ENCODE data around the gene MAP2K5.
A peak's percentile ranks its signal among the peaks of the same experiment; 100 is the strongest.

MAP2K5 gene

GRCh38 chr15:67559576-67559975 lies 17.1 kb downstream of the MAP2K5 start:
- DNase-seq (ENCODE audit: low spot score), result no peak

DNA sequence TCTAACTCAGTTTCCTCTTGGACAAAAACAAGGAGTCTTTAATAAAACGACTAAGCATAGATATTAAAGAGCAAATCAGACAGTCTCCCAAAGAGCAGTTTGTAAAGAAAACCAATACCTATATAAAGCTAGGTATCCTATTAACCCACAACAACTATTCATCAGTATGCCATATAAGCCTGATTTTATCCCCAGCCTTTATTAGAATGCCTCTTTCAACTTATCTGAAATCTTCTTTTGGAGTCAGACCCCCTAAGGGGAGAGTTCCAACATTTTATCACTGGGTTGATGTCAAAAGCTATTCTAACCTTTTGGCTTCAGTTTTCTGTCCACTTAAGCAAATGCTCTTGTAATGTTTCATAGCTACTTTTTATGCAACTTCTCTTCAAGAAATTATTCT lies 17.8 kb downstream of the MAP2K5 start:
- DNase-seq (ENCODE audit: low spot score), result no peak

- DNase-seq (ENCODE audit: low spot score), result no peak
These were observed 20.6 kb downstream of the MAP2K5 start for GRCh38 chr15:67563092-67563491.

GRCh38 chr15:67564021-67564967 lies 21.8 kb downstream of the MAP2K5 start:
- no peak for DNase-seq (ENCODE audit: low spot score)

- DNase-seq (ENCODE audit: low spot score), result no peak
These were observed 22.5 kb downstream of the MAP2K5 start for GRCh38 chr15:67564968-67565345.

DNA sequence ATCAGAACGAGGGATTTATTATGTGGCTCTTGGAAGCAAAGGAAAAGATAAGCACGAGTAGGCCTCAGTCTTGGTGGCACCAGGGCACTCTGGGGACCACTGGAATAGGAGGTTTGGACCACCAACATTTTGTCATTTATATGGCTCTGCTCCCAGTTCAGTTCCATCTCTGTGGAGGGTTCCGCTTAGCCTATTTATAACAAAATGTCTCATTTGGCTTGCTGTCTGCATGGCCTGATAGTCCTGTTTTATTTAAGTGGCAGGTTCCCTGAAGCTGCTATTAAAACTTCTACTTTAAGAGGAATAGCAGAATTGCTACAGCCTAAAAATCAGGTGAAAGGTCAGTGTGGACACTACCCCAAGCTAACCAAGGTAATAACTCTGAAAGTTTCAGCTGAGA lies 27.2 kb downstream of the MAP2K5 start:
- DNase-seq (ENCODE audit: low spot score), result no peak

GRCh38 chr15:67570875-67571647 lies 28.6 kb downstream of the MAP2K5 start:
- no peak for DNase-seq (ENCODE audit: low spot score)

GRCh38 chr15:67571648-67572415 lies 29.3 kb downstream of the MAP2K5 start:
- DNase-seq (ENCODE audit: low spot score), result no peak

DNA sequence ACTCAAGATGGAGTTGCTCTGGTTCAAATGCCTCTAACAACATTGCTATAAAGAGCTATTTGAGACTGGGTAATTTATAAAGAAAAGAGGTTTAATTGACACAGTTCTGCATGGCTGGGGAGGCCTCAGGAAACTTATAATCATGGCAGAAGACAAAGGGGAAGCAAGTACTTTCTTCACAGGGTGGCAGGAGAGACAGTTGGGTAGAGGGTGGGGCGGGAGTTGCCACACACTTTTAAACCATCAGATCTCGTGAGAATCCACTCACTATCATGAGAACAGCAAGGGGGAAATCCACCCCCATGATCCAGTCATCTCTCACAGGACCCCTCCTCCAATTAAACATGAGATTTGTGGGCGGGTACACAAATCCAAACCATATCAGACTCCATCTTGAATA lies 30.7 kb downstream of the MAP2K5 start:
- DNase-seq (ENCODE audit: low spot score), result no peak

DNA sequence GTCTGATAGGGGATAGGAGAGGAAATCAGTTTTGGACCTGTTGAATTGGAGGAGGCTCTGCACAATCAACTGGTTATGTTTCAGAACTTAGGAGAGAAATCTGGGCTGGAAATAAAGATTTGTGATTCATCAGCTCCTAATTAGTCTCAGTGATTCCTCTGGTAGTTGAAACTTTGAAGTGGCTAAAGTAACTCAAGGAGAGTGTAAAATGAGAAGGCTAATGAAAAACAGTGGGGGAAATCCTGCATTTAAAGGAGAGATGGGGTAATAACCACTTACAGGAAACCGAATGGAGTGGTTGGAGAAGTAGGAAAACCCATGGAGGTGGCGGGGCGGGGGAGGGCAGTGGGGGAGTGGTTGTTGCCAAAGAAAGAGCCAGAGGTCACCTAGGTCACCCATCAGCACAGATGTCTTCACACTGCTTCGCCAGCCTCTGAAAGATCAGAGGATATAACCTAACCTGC lies 32.6 kb downstream of the MAP2K5 start:
- peak; percentile 28 for DNase-seq (ENCODE audit: low spot score)

DNA sequence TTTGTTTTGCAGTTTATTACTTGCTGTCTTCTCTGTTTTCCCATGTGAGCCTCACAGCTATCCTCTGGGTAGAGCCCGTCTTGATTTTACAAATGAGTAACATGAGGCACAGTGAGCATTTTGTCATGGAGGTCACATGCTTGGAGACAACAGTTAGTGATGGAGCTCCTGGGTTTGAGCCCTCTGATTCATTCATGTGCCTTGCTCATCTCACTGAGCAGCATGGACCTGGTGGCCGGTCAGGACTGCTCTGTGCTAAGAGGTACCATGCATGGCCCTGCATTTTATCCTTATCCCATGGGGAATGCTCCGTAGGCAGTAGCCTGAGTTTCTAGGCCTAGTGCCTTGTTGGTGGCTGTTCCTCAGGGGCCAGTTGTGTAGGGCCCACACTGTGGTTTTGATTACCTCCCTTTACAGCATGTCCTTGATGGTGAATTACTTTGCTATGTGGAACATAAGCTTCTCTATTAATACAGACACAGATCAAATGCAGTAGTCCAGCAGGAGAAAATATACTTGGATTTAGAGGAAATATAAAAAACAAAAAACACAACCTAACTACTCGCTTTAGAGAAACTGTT lies 35.6 kb downstream of the MAP2K5 start:
- DNase-seq (ENCODE audit: low spot score), result no peak

DNA sequence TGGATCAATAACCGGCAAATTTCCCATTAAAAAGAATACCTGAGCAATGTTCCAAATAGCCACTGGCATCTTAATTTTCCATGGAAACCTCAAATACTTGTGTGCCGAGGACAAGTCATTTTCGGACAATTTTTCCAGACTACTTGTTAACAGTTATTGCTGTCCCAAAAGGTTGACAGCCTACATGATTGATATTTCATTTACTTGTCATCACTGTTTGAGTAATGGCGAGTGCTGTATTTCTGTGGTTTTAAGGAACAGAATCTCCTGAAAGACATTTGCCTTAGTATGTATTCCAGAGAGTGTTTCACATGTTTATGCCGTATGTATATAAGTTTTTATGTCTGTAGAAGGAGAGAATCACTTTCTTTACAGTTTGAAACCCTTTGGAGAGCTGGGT lies 36.7 kb downstream of the MAP2K5 start:
- no peak for DNase-seq (ENCODE audit: low spot score)

DNA sequence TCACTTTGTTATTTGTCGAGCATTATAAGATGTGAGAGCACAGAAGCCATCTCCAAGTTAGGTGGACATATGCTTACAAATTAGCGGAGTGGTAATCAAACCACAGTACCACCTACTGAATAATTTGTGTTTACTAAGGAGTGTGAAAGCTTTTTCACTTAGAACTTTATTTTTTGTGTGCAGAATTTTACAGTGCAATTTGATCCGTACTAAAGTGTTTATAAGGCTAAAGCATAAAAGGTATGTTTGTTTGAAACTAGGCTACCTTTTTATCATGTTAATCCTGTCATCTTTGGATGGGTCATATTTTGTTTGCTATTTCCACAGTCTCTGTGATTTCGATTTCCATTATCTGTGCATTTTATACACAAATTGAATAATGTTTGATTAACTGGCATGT lies 37.5 kb downstream of the MAP2K5 start:
- no peak for DNase-seq (ENCODE audit: low spot score)

- DNase-seq (ENCODE audit: low spot score), result no peak
These were observed 41.7 kb downstream of the MAP2K5 start for GRCh38 chr15:67584157-67584556.

DNA sequence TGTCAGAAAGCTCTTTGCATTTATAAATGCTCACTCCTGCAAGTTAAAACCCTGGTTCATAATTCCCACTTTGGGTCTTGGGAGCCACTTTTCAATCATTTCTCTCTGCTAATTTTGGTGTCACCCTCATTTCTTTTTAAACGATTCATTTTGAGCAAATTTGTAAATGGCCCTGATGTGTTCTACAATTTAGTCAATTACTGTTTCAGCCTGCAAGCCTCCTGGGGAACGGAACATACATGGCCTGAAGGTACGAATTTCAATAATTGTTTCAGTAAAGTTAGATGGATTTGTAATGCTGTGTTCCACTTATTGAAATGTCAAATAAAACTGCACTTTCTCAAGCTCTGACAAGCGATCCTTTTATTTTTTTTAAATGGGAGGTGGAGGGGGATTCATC lies 43.2 kb downstream of the MAP2K5 start:
- DNase-seq (ENCODE audit: low spot score), result no peak

GRCh38 chr15:67587331-67587730 lies 44.8 kb downstream of the MAP2K5 start:
- no peak for DNase-seq (ENCODE audit: low spot score)

- DNase-seq (ENCODE audit: low spot score), result no peak
These were observed 45.3 kb downstream of the MAP2K5 start for GRCh38 chr15:67587754-67588153.

GRCh38 chr15:67590191-67590590 lies 47.7 kb downstream of the MAP2K5 start:
- no peak for DNase-seq (ENCODE audit: low spot score)

DNA sequence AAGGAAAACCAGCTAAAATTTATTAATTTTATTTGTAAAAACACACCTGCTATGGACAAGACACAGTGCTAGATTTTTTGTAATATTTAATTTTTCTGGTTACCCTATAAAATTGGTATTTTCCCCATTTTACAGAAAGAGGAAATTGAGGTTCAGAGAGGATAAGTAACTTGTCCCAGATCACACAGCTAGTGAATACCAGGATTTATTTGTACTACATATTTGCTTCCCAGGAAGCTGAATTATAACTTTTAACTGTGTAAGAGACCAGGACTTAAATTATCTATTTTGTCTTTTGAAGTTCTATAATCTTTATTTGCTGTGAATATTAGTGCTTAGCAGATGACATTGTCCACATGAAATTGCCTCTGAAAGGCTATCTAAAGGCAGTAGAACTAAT lies 49.7 kb downstream of the MAP2K5 start:
- no peak for DNase-seq (ENCODE audit: low spot score)

DNA sequence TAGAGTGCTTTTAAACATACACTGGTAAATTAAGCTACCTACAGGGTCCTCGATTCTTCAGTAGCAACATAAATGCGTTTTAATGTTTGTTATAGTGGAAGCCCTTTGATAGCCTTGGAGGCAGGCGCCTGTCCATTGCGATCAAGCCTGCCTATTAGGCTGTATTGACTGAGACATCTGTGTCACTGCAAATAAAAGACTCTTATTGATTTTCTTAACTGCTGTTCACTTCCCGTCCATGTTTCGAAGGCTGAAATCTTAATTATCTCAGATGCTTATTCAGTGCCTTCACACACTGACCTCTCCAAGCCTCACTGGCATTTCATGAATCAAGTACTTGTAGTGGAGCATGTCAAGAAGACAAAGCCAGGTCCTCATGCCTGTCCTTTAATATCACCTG lies 51.1 kb downstream of the MAP2K5 start:
- no peak for DNase-seq (ENCODE audit: low spot score)

GRCh38 chr15:67594770-67595169 lies 52.3 kb downstream of the MAP2K5 start:
- no peak for DNase-seq (ENCODE audit: low spot score)

DNA sequence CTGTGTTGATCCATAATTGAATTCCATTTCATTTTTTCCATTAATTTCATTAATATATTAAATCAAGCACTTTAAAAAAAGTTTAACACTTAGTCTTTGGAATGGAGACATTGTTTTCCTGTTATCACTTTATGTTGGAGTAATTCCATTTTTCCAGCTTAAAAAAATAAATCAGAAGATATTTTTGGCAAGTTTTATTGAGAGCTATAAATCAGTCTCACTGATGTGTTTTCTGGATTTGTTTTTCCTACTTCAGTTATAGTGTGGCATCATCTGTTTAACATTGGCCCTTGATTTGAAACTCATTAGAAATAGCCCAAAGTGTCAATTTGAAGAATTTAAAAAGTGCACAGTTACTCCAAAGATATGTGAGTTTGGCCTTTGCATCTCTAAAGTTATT lies 53.1 kb downstream of the MAP2K5 start:
- DNase-seq (ENCODE audit: low spot score), result no peak

Measured in iPS-NIHi11 (cell line).